ENCODE results near the gene XIST. TPM values are rescaled to one million over a fixed set of nuclear protein-coding genes. Genes with fewer than 3 reads are reported as not detected.
"Not testable (repeated sequence)": the region's sequence is repeated elsewhere in the genome, so short reads cannot be mapped to it uniquely, and the experiment has no call there.

Gene XIST
- total RNA-seq: 10 to 100 TPM in 2 of 4 donors, under 1 TPM in 1, not detected in 1; 0.19 to 99.0 (median 47.2) TPM

- Histone ChIP-seq H3K36me3 (no peaks in the 10 kb centered on the region), H3K9me3 (no peaks in the 10 kb centered on the region), H3K27ac (peak within 1 kb of the TSS in 2 of 4 donors; percentile 89 to 90), H3K4me1 (peaks cover 0 to 10% (median 0%) of the 10 kb centered on the region in 3 donors), H3K27me3 (no peaks in the 10 kb centered on the region), H3K4me3 (peak within 1 kb of the TSS in 2 of 4 donors; percentile 67 to 70)
- intact Hi-C loops (cut with DNase I): loop anchor here (10.0 kb wide), 1 partner anchor 492 kb away; no protein-coding TSS in a partner anchor
- WGBS, 2 donors: 43 to 88% methylated on average over 8 of the region's 8 CpGs
- DNase-seq: peak; percentile 3
- TF ChIP-seq CTCF (IDR thresholded peaks at IDR 0.05) (no peak), POLR2A (IDR thresholded peaks at IDR 0.05) (peak in 1 of 4 donors; percentile 57)
Measured at GRCh38 chrX:73852467-73852866, at the start of gene XIST. Gene XIST (minus strand): TSS chrX:73852714.

GRCh38 chrX:73898315-73898714 is 45.8 kb upstream of the XIST start:
- H3K27ac ChIP-seq; H3K9me3 ChIP-seq; H3K36me3 ChIP-seq; H3K4me3 ChIP-seq; DNase-seq; H3K27me3 ChIP-seq; H3K4me1 ChIP-seq; intact Hi-C loops (cut with DNase I): not testable (repeated sequence)
- 82 to 95% methylated on average over 3 of the region's 3 CpGs for WGBS, 2 donors

GRCh38 chrX:73892515-73893090 is 40.1 kb upstream of the XIST start:
- H3K4me1 ChIP-seq; H3K27ac ChIP-seq; H3K27me3 ChIP-seq; DNase-seq; H3K4me3 ChIP-seq; H3K36me3 ChIP-seq; H3K9me3 ChIP-seq; intact Hi-C loops (cut with DNase I): not testable (repeated sequence)
- 76 to 87% methylated on average over 3 to 5 of the region's 14 CpGs for WGBS, 2 donors

GRCh38 chrX:73882260-73882659 is 29.7 kb upstream of the XIST start:
- intact Hi-C loops (cut with DNase I); H3K27ac ChIP-seq; DNase-seq; H3K4me3 ChIP-seq; H3K4me1 ChIP-seq; H3K27me3 ChIP-seq; H3K36me3 ChIP-seq: not testable (repeated sequence)
- no CpG with 5 or more reads among the region's 24 CpGs for WGBS, 2 donors
- peaks cover 0 to 15% (median 4%) of the 10 kb centered on the region in 3 donors for H3K9me3 ChIP-seq

- H3K4me3 ChIP-seq: no peak overlapping the region
- peaks cover 0 to 19% (median 0%) of the 10 kb centered on the region in 3 donors for H3K4me1 ChIP-seq
- TF ChIP-seq POLR2A (IDR thresholded peaks at IDR 0.05) (no peak), CTCF (IDR thresholded peaks at IDR 0.05) (no peak)
- H3K9me3 ChIP-seq: peaks cover 0 to 15% (median 4%) of the 10 kb centered on the region in 3 donors
- intact Hi-C loops (cut with DNase I): no loop called here
- DNase-seq: no peak
- H3K36me3 ChIP-seq: no peaks in the 10 kb centered on the region
- peak overlapping the region in 3 of 4 donors; percentile 66 to 81 (median 71) for H3K27ac ChIP-seq
- H3K27me3 ChIP-seq: no peaks in the 10 kb centered on the region
Measured at GRCh38 chrX:73877687-73878086, 25.2 kb upstream of the XIST start.

- no peak overlapping the region for H3K4me3 ChIP-seq
- no peaks in the 10 kb centered on the region for H3K36me3 ChIP-seq
- TF ChIP-seq CTCF (IDR thresholded peaks at IDR 0.05) (no peak), POLR2A (IDR thresholded peaks at IDR 0.05) (no peak)
- intact Hi-C loops (cut with DNase I): no loop called here
- DNase-seq: no peak
- H3K9me3 ChIP-seq: peaks cover 0 to 15% (median 4%) of the 10 kb centered on the region in 3 donors
- peak overlapping the region in 3 of 4 donors; percentile 66 to 81 (median 71) for H3K27ac ChIP-seq
- H3K4me1 ChIP-seq: peaks cover 0 to 19% (median 0%) of the 10 kb centered on the region in 3 donors
- WGBS, 2 donors: no CpG with 5 or more reads among the region's 2 CpGs
- no peaks in the 10 kb centered on the region for H3K27me3 ChIP-seq
Measured at GRCh38 chrX:73876911-73877310, 24.4 kb upstream of the XIST start.

Data from esophagus squamous epithelium (tissue), 5 donors.